K562 (cell line): Measurements from ENCODE around the gene VTN. TPM values are rescaled to one million over a fixed set of nuclear protein-coding genes. Genes with fewer than 3 reads are reported as not detected.

Source experiments
- ATAC-seq: fragments of 200-7000 bp; cut with Tn5 transposase; 3 replicates; pipeline ENCODE4 v1.9.1; 2020; ENCODE audit warnings: moderate library complexity
- BruUV-seq: library from RNA; stranded (reverse); fragments of 400-500 nt; replicated peaks from 2 replicates; lab custom pipeline; 2021; lab: Mats Ljungman, UMichigan
- CTCF ChIA-PET: fragments of 300-600 bp; formaldehyde crosslinking; extraction: SDS; loops from one replicate; lab custom pipeline; 2021; ENCODE audit warnings: low intra/inter-chr PET ratio; lab: Yijun Ruan, JAX
- POLR2A ChIA-PET: fragments of 300-600, 350-650 bp; sonication (Branson Sonifier 250); formaldehyde crosslinking; extraction: SDS; loops from one replicate; lab custom pipeline; 2021; ENCODE audit warnings: antibody characterized with exemption, inconsistent platforms; lab: Yijun Ruan, JAX
- DNase-seq, 4 experiments: peaks; one replicate each; pipeline versions ENCODE4 v3.0.0 to v3.0.0-alpha.2; 2011 to 2018; ENCODE audit warnings: low spot score in 3 of 4, mixed read lengths in 3 of 4; ENCODE audit errors: extremely low read depth in 1 of 4
- FAIRE-seq: peaks from 2 replicates; lab custom pipeline; 2011; peaks lifted over from hg19 to GRCh38; lab: Jason Lieb, UNC
- H2AFZ ChIP-seq: 2 replicates; pipeline ENCODE4 v1.6.0; 2011; ENCODE audit warnings: low read depth, low read length, control low read depth, inconsistent platforms
- H3K27ac ChIP-seq: fragments of 200-600 bp; 3 replicates; pipeline ENCODE4 v1.8.0; 2011; ENCODE audit warnings: low read depth, mild to moderate bottlenecking, control low read depth, inconsistent platforms, low read length, moderate library complexity, mixed read lengths; ENCODE audit errors: extremely low read depth
- H3K27me3 ChIP-seq, 2 experiments: fragments of 300-600 bp in 1 of 2; 2 replicates in 1 of 2; 3 replicates in 1 of 2; pipeline versions ENCODE4 v1.6.0 to v1.8.0; 2011; ENCODE audit warnings: inconsistent platforms in 2 of 2, low read length in 2 of 2, mild to moderate bottlenecking in 1 of 2, mixed read lengths in 1 of 2, moderate library complexity in 1 of 2; ENCODE audit not compliant: control insufficient read depth in 2 of 2, insufficient read depth in 2 of 2
- H3K36me3 ChIP-seq: fragments of 300-600 bp; 3 replicates; pipeline ENCODE4 v1.8.0; 2011; ENCODE audit warnings: mild to moderate bottlenecking, low read length, inconsistent platforms; ENCODE audit not compliant: control insufficient read depth, insufficient read depth
- H3K4me1 ChIP-seq, 2 experiments: fragments of 200-600 bp in 1 of 2; replicated peaks in 1 of 2; 2 replicates in 1 of 2; 3 replicates in 1 of 2; pipeline versions ENCODE4 v1.5.1 to v1.8.0; 2011; ENCODE audit warnings: inconsistent platforms in 2 of 2, low read length in 2 of 2, mild to moderate bottlenecking in 1 of 2, mixed read lengths in 1 of 2, moderate library complexity in 1 of 2; ENCODE audit not compliant: control insufficient read depth in 2 of 2, insufficient read depth in 2 of 2
- H3K4me2 ChIP-seq: 2 replicates; pipeline ENCODE4 v1.6.1; 2011; ENCODE audit warnings: low read length, control low read depth, inconsistent platforms, mixed read lengths; ENCODE audit not compliant: insufficient read depth
- H3K4me3 ChIP-seq: fragments of 200-600 bp; sonication (generic), shearing (Covaris generic); 2 replicates; pipeline ENCODE4 v1.5.1; 2016; ENCODE audit warnings: control low read depth, inconsistent platforms
- H3K79me2 ChIP-seq: fragments of 200-600 bp; 3 replicates; pipeline ENCODE4 v1.8.0; 2011; ENCODE audit warnings: low read length, inconsistent platforms; ENCODE audit not compliant: control insufficient read depth, insufficient read depth
- H3K9ac ChIP-seq, 2 experiments: 2 replicates each; pipeline versions ENCODE4 v1.6.0 to v1.6.1; 2011; ENCODE audit warnings: low read depth in 2 of 2, low read length in 2 of 2, control low read depth in 1 of 2, inconsistent platforms in 1 of 2, mild to moderate bottlenecking in 1 of 2, mixed read lengths in 1 of 2; ENCODE audit not compliant: insufficient read depth in 1 of 2
- H3K9me1 ChIP-seq: one replicate; pipeline ENCODE4 v1.6.0; 2011; ENCODE audit warnings: inconsistent platforms, mild to moderate bottlenecking, low read length, moderate library complexity; ENCODE audit not compliant: control insufficient read depth, insufficient read depth
- H3K9me3 ChIP-seq: replicated peaks from 2 replicates; pipeline ENCODE4 v1.5.1; 2011; ENCODE audit warnings: low read depth, low read length, inconsistent platforms; ENCODE audit not compliant: control insufficient read depth, insufficient read depth
- H4K20me1 ChIP-seq: replicated peaks from 2 replicates; pipeline ENCODE4 v1.6.1; 2011; ENCODE audit warnings: low read length, inconsistent platforms, mixed read lengths; ENCODE audit not compliant: control insufficient read depth, insufficient read depth
- CBFB ChIP-seq: sonication (generic); formaldehyde crosslinking; IDR thresholded peaks from 2 replicates; pipeline ENCODE4 v1.4.0; 2020; ENCODE audit warnings: mild to moderate bottlenecking, missing genetic modification reagents
- FIP1L1 ChIP-seq: fragments of 200-400 bp; formaldehyde crosslinking; IDR thresholded peaks from 2 replicates; pipeline ENCODE4 v1.6.1; 2018; ENCODE audit warnings: mild to moderate bottlenecking, low read depth, low read length; ENCODE audit not compliant: poor library complexity, severe bottlenecking
- FOXK2 ChIP-seq, 2 experiments: fragments of 450-650 bp; IDR thresholded peaks in 1 of 2; conservative IDR thresholded peaks in 1 of 2; 2 replicates each; pipeline ENCODE4 v1.6.1; 2016; ENCODE audit warnings: low read depth in 2 of 2, mild to moderate bottlenecking in 1 of 2
- HNRNPH1 ChIP-seq: fragments of 200-400 bp; formaldehyde crosslinking; optimal IDR thresholded peaks from 2 replicates; pipeline ENCODE3; 2017; ENCODE audit warnings: low read depth, mild to moderate bottlenecking, low read length, moderate library complexity
- KAT2B ChIP-seq: IDR thresholded peaks from one replicate; pipeline ENCODE4 v1.6.1; 2012; ENCODE audit warnings: low read depth, mild to moderate bottlenecking, control low read depth, inconsistent platforms, low read length, moderate library complexity
- KAT7 ChIP-seq: sonication (generic); formaldehyde crosslinking; IDR thresholded peaks from 2 replicates; pipeline ENCODE4 v1.8.0; 2022; ENCODE audit warnings: missing genetic modification reagents, mild to moderate bottlenecking, borderline replicate concordance
- KLF10 ChIP-seq: fragments of 250-450 bp; sonication (Bioruptor Pico); IDR thresholded peaks from 2 replicates; pipeline ENCODE4 v1.6.1; 2021; ENCODE audit warnings: matching md5 sums
- MAZ ChIP-seq, 2 experiments: fragments of 450-650 bp in 1 of 2; sonication (generic) in 1 of 2; formaldehyde crosslinking; IDR thresholded peaks in 1 of 2; conservative IDR thresholded peaks in 1 of 2; 2 replicates each; pipeline versions ENCODE4 v1.4.0 to v1.5.0; 2020; ENCODE audit warnings: mild to moderate bottlenecking in 1 of 2, missing genetic modification reagents in 1 of 2
- POLR2B ChIP-seq: fragments of 450-650 bp; IDR thresholded peaks from 2 replicates; pipeline ENCODE4 v1.6.1; 2018; ENCODE audit warnings: low read depth; ENCODE audit not compliant: partially characterized antibody
- SLC30A9 ChIP-seq: fragments of 250-450 bp; sonication (Bioruptor Pico); IDR thresholded peaks from 2 replicates; pipeline ENCODE4 v1.8.0; 2022; ENCODE audit warnings: mild to moderate bottlenecking, moderate library complexity
- SMAD1 ChIP-seq: fragments of 150-350 bp; IDR thresholded peaks from 2 replicates; pipeline ENCODE4 v1.6.1; 2014; ENCODE audit warnings: low read length, low read depth; ENCODE audit not compliant: partially characterized antibody
- SUPT5H ChIP-seq: fragments of 450-650 bp; IDR thresholded peaks from 2 replicates; pipeline ENCODE4 v1.6.1; 2016
- ZNF311 ChIP-seq: fragments of 250-450 bp; sonication (Bioruptor Pico); IDR thresholded peaks from 2 replicates; pipeline ENCODE4 v1.4.0; 2020; ENCODE audit warnings: mild to moderate bottlenecking, moderate library complexity
- WGBS: fragments of 100-300 bp; shearing (Covaris generic); methylation state at CpG from one replicate; pipeline ENCODE4 v1.1.6; 2016; ENCODE audit warnings: low coverage, mixed read lengths; ENCODE audit not compliant: insufficient coverage; ENCODE audit errors: missing lambda C conversion rate; 5-methylcytosine and 5-hydroxymethylcytosine counted together
- in situ Hi-C: fragments of 300-500 bp; cut with MboI; formaldehyde crosslinking; loops from 4 replicates; pipeline ENCODE4 v1.15.0; 2018; ENCODE audit warnings: inconsistent platforms, mixed read lengths
- intact Hi-C: fragments of 100-400 bp; cut with micrococcal nuclease; formaldehyde crosslinking; loops from 2 replicates; pipeline ENCODE4 v1.14.2; 2022
- polyA plus RNA-seq, 8 experiments: library from polyadenylated mRNA; depleted of rRNA in 4 of 8; stranded (reverse) in 5 of 8; unstranded in 3 of 8; fragments of >200 nt; fragmentation: Nextera tagmentation in 2 of 8; fragmentation: Illumina TruSeq in 1 of 8; extraction: Ambion mirVana in 2 of 8; extraction: Trizol in 1 of 8; gene quantifications; 2 replicates each; pipeline versions ENCODE4 v1.2.1 to v1.2.3, GENCODE V29; 2011 to 2014; ENCODE audit warnings: inconsistent platforms in 1 of 8, missing spikeins in 1 of 8
- total RNA-seq, 7 experiments: library from RNA; depleted of rRNA in 6 of 7; stranded (reverse); fragments of >200 nt in 6 of 7; fragmentation: Illumina TruSeq in 2 of 7; extraction: Trizol in 2 of 7; gene quantifications; 2 replicates each; pipeline versions ENCODE4 v1.2.1 to v1.2.3, GENCODE V29; 2011 to 2021; ENCODE audit warnings: low replicate concordance in 1 of 7
- TF ChIP-seq, protein P1 (sequence below): sonication (generic); formaldehyde crosslinking; IDR thresholded peaks from 2 replicates; pipeline ENCODE4 v1.8.0; 2022; ENCODE audit warnings: missing genetic modification reagents, mild to moderate bottlenecking, borderline replicate concordance
- TF ChIP-seq, protein P2 (sequence below): sonication (generic); formaldehyde crosslinking; IDR thresholded peaks from 2 replicates; pipeline ENCODE4 v1.9.0; 2022; ENCODE audit warnings: mild to moderate bottlenecking, missing genetic modification reagents
- TF ChIP-seq, protein P3 (sequence below), 2 experiments: fragments of 450-650 bp; IDR thresholded peaks; 2 replicates each; pipeline ENCODE4 v1.6.1; 2016
- TF ChIP-seq, protein P4 (sequence below): fragments of 250-450 bp; sonication (Bioruptor Pico); IDR thresholded peaks from 2 replicates; pipeline ENCODE4 v1.8.0; 2021; ENCODE audit warnings: mild to moderate bottlenecking, moderate library complexity

VTN gene
- total and polyA plus RNA-seq, 9 of the 15 experiments (the other 6 are each of a cell fraction or from before 2014, with no cell fraction given) = 0.13 to 1.0 (median 0.29) TPM; not detected in 1

DNA sequence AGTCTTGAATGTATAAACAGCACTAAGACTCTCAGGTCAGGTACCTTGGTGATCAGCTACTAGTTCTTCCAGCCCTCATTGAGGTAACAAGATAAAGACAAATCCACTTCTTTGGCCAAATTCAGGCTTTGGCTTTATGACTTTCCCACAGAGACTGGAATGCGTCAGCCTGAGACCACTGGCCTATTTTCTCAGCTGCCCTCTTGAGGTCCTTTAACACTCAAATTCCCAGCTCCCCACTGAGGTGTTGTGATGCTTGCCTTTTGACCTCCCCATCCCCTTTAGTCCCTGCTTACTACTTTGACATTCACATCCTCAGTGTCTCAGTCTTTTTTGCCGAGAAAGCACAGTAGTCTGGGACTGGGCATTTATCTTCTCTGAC is 23.9 kb downstream of the VTN start:
- Histone ChIP-seq H3K27me3 (no peaks in the 10 kb centered on the region), H3K9ac (no peak overlapping the region), H3K9me1 (peaks cover 2% of the 10 kb centered on the region), H3K4me1 (peaks cover 0 to 3% of the 10 kb centered on the region in 2 experiments; a peak in 1 of 5 replicates), H3K79me2 (no peaks in the 10 kb centered on the region), H3K9me3 (no peaks in the 10 kb centered on the region), H3K4me2 (no peak overlapping the region), H3K36me3 (peaks cover 92% of the 10 kb centered on the region), H3K27ac (no peak overlapping the region), H3K4me3 (no peak overlapping the region), H4K20me1 (no peaks in the 10 kb centered on the region; the same call in none of the 2 replicates), H2AFZ (no peak overlapping the region)
- in situ Hi-C loops (no loop called here), intact Hi-C loops (no loop called here)
- DNase-seq (no peak), ATAC-seq (no peak), FAIRE-seq (no peak)
- TF ChIP-seq FIP1L1 (no peak), KAT7 (CRISPR knock-in tag) (no peak), POLR2B (peak; percentile 26), KLF10 (CRISPR knock-in tag) (no peak), SMAD1 (no peak), CBFB (no peak), ZNF311 (CRISPR knock-in tag) (no peak), SLC30A9 (no peak), HNRNPH1 (no peak), KAT2B (no peak), SUPT5H (peak; percentile 48; the same call in 1 of the 2 replicates), MAZ (CRISPR knock-in tag; conservative IDR thresholded peaks at IDR 0.05 in 1 of 2, IDR thresholded peaks at IDR 0.05 in 1 of 2) (no peak), FOXK2 (conservative IDR thresholded peaks at IDR 0.05 in 1 of 2, IDR thresholded peaks at IDR 0.05 in 1 of 2; ENCODE audit: low read depth in 2 of 2) (no peak)
- TF ChIP-seq, protein P1, sequence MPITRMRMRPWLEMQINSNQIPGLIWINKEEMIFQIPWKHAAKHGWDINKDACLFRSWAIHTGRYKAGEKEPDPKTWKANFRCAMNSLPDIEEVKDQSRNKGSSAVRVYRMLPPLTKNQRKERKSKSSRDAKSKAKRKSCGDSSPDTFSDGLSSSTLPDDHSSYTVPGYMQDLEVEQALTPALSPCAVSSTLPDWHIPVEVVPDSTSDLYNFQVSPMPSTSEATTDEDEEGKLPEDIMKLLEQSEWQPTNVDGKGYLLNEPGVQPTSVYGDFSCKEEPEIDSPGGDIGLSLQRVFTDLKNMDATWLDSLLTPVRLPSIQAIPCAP (CRISPR knock-in tag) = no peak
- TF ChIP-seq, protein P2, sequence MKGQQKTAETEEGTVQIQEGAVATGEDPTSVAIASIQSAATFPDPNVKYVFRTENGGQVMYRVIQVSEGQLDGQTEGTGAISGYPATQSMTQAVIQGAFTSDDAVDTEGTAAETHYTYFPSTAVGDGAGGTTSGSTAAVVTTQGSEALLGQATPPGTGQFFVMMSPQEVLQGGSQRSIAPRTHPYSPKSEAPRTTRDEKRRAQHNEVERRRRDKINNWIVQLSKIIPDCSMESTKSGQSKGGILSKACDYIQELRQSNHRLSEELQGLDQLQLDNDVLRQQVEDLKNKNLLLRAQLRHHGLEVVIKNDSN (CRISPR knock-in tag) = no peak
- TF ChIP-seq, protein P3, sequence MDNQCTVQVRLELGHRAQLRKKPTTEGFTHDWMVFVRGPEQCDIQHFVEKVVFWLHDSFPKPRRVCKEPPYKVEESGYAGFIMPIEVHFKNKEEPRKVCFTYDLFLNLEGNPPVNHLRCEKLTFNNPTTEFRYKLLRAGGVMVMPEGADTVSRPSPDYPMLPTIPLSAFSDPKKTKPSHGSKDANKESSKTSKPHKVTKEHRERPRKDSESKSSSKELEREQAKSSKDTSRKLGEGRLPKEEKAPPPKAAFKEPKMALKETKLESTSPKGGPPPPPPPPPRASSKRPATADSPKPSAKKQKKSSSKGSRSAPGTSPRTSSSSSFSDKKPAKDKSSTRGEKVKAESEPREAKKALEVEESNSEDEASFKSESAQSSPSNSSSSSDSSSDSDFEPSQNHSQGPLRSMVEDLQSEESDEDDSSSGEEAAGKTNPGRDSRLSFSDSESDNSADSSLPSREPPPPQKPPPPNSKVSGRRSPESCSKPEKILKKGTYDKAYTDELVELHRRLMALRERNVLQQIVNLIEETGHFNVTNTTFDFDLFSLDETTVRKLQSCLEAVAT (IDR thresholded peaks at IDR 0.05) = no peak
- TF ChIP-seq, protein P4, sequence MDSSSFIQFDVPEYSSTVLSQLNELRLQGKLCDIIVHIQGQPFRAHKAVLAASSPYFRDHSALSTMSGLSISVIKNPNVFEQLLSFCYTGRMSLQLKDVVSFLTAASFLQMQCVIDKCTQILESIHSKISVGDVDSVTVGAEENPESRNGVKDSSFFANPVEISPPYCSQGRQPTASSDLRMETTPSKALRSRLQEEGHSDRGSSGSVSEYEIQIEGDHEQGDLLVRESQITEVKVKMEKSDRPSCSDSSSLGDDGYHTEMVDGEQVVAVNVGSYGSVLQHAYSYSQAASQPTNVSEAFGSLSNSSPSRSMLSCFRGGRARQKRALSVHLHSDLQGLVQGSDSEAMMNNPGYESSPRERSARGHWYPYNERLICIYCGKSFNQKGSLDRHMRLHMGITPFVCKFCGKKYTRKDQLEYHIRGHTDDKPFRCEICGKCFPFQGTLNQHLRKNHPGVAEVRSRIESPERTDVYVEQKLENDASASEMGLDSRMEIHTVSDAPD (CRISPR knock-in tag) = no peak
- ChIA-PET CTCF (interaction anchor here (0.5 kb wide), 1 partner anchor 579 kb away, joined by 5 read pairs; no protein-coding TSS in a partner anchor), POLR2A (interaction anchor here (0.7 to 4.2 kb wide), 4 partner anchors 10 to 34 kb away, joined by 3 to 44 read pairs (median 17); partner anchors contain the start of genes IFT20, POLDIP2 and TNFAIP1)
- no TSS peak for BruUV-seq
- WGBS = 97% methylated on average over 2 of the region's 2 CpGs
